Measurements from ENCODE around the gene BMP7.

- no peak for TF ChIP-seq POLR2A (IDR thresholded peaks at IDR 0.05; ENCODE audit: low read depth, low read length)
- no peak for TF ChIP-seq POLR2AphosphoS5 (IDR thresholded peaks at IDR 0.05; ENCODE audit: low read depth, low read length)
Measured at GRCh38 chr20:57133926-57134650, 132.4 kb downstream of the BMP7 start.
